GM12891 (cell line): Measurements from ENCODE around the gene MICAL3.

Source experiments
- POLR2A ChIP-seq: IDR thresholded peaks from 2 replicates; pipeline ENCODE4 v1.6.1; 2011; ENCODE audit warnings: low read depth, low read length, control low read depth
- POLR2AphosphoS5 ChIP-seq: IDR thresholded peaks from 2 replicates; pipeline ENCODE4 v1.6.1; 2011; ENCODE audit warnings: low read depth, low read length, control low read depth

DNA sequence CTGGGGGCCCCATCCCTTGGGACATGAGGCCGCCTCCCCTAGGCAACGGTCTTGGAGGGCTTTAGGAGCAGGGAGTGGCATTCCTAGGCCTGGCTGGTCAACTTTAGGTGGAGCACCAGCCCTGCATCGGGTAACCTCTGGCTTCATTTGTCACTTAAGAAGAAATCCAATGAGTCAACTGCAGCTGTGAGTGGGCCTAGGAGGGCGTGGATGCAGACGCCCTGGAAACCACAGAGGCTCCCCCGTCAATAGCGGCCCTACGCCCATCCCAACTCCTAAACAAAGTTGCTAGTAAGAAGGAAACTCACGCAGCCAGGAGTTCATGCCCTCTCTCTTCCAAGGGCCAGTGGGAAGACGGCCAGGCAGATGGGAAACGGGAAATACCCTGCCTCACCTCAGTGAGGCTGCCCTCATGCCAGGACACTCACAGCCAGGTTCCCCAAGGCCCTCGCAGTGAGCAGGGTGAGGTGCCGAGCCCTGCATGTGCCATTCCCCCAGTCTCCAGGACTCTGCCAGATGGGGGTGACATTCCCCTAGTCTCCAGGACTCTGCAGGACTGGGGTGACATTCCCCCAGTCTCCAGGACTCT, 270.9 kb downstream of the MICAL3 start:
- TF ChIP-seq POLR2A (no peak), POLR2AphosphoS5 (0 out of 2 replicates have a peak, but pooled peaks have one; percentile 16)
